GM19099 (cell line): ENCODE results near the gene CERS6.

Experiments
- POLR2A ChIP-seq: IDR thresholded peaks from 3 replicates; pipeline ENCODE4 v1.6.1; 2011; ENCODE audit warnings: low read depth; ENCODE audit not compliant: insufficient read length; ENCODE audit errors: extremely low read depth

Gene CERS6

DNA sequence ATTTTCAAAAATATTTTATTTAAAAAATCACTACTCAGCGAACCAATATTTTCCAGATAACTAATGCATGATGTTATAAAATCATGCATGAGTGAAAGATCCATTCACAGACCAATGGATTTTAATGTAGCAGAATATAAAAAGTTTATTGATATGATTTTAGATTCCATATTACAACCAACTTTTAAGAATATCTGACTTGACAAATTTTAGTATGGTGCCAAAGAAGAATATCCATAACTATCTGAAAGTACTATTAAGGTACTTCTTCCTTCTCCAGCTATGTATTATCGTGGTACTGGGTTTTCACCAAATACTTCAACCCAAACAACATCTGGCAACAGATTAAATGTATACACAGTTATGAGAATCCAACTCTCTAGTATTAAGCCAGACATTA lies 246.5 kb downstream of the CERS6 start:
- no peak for TF ChIP-seq POLR2A

DNA sequence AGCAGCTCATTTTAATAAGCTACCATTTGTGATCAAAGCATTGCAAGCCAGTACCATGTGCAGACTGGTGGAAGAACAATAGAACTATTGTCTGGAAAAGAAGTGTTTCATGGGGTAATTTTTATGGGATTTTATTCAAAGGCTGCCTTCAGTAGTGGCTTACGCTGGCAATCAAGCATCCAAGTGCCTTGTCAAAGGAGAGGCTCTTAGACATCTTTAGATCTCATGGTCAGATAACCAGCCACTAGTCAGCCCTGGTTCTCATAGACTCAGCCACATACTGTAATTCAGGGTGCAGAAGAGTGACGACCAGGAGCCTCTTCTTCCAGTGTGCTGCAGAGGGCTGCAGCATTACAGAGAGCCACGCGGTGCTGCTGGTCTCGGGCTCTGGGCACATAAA lies 247.9 kb downstream of the CERS6 start:
- TF ChIP-seq POLR2A: no peak

DNA sequence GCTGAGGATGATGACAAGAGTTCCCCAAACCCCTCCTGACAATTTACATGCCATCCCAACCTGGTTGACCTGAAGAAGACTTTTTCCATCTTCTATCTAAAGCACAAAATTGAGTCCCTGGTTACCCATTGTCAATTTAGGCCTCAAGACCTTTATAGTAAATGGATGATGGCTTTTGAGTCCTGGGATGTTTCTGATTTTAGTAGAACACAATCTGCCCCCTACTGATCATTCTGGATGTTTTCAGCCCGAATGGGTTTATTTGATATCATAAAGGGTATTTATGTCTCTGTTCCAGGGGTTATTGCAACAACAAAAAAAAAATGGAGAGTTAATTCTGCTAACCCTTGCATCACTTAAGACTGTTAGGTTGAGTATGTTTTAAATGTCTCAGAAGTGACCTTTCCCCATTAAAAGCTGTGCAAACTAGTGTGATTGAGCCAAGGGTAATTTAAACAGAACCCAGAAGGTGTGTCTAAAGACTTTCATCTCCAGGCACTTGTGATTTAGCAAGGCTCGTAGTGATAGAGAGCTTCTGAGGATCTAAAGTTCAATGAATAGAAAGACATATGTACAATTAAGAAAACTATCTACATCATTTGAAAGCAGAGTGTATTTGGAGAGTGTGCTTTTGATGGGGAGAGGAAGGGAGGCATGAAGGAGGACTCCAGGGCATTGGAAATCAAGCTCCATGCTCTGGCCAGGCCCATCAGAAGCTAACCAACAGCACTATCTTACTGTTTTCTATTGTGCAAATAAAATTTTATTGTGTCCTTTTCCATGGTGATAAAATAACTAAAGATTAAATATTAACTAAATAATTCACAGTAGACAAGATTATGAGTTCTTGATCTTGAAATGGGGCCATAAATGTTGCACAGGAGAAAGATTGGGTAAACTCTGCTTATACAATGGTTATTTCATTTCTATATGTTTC lies 249.7 kb downstream of the CERS6 start:
- no peak for TF ChIP-seq POLR2A

DNA sequence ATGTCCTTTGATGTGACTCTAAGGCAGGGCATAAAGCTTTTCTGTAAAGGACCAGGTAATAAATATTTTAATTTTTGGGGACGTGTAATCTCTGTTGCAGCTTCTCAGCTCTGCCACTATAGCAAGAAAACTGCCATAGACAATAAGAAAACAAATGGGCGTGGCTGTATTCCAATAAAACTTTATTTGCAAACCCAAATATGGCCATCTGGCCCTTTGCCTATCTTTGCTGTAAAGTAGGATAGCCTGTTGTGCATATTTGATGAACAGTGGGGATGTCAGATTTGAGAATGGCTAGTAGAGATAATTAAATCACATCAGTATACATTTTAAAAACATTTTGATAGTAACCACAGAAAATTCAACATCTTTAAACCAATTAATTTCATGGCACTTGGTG lies 250.7 kb downstream of the CERS6 start:
- TF ChIP-seq POLR2A: no peak

DNA sequence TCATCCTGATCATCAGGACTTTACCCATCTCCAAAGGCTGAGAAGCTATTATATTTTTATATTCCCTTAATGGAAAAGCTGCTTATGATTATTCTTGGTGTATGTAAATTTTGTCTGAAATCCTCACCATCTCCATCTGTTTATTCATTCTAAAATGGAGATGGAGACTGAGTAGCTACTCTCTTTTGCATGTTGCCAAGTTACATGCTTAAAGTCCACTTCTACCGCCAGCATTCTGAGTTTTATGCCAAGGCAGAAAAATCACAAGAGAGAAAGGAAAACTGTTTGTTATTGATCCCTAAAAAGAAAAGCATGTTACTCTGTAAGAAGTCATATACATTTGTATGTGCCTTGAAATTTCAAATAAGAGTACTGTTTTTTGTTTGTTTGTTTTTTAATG lies 252.0 kb downstream of the CERS6 start:
- TF ChIP-seq POLR2A: no peak

DNA sequence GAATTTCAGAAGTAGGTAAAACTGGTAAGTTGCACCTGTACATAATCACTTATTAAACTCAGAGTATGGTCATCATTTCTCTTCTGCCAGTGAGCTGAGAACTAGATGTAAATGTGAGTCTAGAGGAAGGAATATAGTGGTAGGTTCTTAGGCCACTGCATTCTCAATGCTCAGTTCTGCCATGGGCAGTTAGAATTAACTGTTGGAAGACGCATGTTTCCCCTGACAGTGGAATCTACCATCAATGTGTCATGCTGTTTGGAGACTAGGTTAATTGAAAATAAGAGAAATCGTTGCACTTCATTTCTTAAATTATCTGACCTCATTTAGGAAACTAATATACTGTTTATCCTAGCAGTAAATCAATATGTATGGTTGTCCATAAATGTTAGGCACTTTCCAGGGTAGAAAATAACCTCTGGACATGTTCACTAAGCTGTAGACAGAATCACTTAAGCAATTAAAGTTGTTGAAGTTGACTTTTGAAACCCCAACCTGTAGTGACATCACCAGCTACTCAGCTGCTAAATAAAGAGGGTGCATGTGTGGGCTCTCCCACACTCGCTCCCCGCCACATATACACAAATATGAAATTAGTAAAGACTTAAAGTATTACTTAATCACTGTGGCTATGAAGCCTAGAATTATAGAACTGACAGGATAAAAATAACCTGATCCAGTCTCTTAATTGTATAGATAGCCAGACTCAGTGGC lies 254.8 kb downstream of the CERS6 start:
- TF ChIP-seq POLR2A: no peak

DNA sequence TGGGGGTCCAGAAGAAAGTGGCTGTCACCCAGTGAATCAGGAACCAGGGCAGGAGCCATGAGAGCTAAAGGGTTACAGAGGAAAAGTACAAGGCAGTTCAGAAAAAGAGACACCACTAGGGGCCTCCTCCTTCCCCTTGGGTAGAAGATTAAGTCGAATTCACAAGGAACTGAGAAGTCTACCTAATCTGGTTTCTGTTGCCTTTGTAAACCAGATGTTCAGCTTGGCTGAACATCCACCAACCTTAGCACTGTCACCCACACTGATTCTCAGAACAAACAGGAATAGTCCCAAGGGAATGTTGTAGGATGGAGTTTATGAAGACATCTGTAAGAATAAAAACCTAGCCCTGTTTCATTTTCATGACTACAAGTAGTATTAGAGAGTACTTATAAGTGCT lies 256.0 kb downstream of the CERS6 start:
- no peak for TF ChIP-seq POLR2A

DNA sequence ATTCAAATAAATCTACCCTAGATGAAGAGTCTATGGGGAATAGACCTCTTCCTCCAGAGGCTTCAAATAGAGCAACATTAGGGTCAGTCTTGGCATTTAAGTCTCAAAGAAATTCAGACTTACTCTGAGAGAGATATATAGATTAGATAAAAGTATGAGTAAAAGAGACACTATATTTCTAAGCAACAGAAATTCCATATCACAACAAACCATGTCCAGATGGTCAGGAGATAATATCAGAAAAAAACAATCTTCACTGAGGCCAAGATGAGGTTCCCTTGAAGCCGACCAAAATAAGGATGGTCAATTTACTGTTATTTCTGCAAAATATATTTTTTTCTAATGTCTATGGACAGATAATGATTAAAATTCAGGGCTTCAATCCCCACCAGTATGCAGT lies 257.3 kb downstream of the CERS6 start:
- TF ChIP-seq POLR2A: no peak

DNA sequence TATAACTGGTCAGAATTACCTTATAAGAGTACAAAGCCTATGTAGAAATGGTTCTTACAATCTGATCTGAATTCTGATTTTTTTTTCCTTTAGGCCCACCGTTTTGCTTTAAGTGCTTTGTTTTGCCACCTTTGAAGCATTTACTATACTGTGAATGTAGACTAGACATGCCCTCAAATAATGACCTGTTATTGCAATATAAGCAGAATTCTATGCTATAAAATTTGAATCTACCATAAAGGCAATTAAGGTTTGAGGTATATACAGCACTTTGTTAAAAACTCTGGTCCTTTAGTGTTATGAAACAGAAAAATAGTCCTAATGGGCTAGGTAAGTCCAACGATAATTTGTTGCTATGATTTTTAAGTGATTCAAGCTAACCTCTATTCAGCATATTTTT lies 259.8 kb downstream of the CERS6 start:
- TF ChIP-seq POLR2A: no peak

DNA sequence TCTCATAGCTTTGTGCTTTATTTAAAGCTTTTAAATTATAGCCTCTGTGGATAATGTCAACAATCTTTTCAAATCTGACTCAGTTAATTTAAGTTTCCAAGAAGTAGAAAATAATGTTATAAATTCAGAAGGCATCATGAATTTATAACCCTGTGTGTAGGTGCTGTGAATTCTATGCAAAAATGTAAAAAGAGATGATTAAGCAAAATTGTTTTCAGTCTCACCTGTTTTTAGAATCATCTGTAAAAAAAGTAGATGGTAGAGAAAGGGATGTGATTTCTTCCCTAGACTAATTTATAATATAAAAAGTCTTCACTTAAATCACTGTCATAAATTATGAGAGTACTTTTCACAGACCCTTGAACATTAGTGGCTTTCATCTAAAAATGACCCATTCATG lies 260.8 kb downstream of the CERS6 start:
- no peak for TF ChIP-seq POLR2A

DNA sequence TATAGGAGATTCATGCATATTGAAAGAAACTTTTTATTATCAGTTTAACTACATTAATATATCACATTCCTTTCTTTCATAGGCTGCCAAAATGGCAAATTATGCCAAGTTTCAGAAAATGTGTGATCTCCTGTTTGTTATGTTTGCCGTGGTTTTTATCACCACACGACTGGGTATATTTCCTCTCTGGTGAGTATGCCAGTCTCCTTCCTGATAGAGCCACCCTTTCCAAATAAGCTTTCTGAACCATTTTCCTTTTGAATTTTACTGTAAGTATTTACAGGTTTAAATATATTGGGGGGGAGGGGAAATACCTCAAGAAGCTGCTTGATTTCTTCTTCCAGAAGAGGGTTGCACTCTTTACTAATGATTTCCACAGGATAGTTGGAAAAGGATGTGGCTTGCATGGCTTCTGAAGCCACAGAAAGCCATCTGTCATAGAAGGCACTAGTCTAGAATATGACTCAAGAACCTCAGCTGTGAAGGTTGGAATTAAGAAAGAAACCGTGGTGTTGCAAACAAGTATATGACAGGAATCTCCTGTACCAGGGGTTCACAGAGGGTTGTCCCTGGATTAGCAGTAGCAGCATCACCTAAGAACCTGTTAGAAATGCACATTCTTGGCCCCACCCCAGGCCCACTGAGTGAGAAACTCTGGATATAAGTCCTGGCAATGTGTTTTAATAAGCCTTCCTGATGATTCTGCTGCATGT lies 261.9 kb downstream of the CERS6 start:
- no peak for TF ChIP-seq POLR2A

DNA sequence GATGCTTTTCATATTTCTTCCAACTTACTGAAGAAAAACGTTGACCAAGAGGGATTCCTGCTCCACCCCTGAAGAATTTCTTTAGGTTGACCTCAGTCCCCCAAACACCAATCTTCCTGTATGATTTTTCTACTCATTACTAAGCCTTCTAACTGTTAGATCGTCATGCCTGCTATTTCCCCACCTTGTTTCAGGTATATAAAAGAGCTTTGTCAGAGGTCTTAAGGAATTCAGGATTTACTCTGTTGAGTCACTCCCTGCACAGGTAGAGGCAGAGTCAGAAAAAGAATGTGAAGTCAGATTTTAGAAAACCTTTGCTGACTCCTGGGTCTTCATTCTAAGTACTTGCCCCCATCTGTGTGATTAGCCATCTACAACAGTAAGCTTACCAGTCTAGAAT lies 262.6 kb downstream of the CERS6 start:
- TF ChIP-seq POLR2A: no peak

DNA sequence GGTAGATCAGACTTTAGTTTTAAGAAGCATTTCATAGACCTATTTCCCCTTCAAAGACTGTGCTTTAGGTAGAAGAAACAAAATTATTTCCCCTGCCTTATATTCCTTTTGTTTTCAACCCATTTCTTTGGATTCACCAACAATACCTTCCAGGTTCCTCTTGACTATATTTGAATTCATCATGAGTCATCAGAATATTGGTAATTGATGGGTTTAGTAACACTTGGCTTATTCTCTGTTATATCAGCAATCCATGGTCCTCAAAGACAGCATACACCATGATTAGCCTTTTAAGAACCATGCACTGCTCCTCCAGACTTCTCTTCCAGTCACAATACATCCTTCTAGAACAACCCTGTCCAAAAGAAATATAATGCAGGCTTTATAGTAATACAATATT lies 263.4 kb downstream of the CERS6 start:
- no peak for TF ChIP-seq POLR2A

DNA sequence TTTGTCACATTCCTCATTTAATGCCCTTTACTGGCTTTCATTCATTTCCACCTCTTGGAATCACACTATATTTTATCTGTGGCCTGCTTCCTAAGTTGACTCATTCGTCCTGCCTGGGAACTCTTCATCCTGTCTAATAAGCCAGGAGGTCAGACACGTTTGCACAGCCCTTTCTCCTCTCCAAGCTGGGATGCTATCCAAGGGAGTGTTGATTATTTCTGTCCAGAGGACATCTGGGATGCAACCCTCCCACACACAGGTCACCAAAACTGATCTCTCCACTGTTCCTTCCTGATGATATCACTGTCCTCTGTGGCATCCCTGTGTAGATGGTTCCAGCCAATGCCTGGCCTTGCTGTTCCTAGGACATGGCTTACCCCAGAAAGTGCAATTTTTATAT lies 266.5 kb downstream of the CERS6 start:
- TF ChIP-seq POLR2A: no peak

DNA sequence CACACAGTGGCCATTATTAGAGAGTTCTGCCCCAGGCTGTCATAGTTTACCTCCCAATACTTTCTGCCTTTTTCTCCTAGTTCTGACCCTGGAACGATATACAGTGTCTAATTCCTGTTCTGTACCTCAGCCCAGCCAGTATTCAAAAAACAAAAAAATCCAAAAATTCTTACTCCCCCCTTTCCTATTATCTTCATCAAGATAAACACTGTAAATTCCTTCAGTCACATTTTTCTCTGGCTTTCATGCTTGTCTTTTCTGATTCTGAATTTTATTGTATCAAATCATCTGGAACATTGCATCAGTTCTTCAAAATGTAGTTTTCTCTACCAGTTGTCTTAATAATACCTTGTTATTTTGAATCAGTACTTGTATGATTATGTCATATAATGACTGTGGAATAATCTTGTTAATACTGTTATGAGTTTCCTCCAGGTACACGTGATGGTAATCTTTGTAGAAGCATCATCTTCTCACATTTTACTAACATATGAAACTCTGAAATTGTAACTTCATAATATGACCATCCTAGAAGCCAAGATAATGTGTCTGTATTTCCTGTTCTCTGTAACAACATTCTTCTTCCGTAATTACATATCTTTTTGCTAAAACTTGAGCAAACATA lies 267.3 kb downstream of the CERS6 start:
- TF ChIP-seq POLR2A: no peak

DNA sequence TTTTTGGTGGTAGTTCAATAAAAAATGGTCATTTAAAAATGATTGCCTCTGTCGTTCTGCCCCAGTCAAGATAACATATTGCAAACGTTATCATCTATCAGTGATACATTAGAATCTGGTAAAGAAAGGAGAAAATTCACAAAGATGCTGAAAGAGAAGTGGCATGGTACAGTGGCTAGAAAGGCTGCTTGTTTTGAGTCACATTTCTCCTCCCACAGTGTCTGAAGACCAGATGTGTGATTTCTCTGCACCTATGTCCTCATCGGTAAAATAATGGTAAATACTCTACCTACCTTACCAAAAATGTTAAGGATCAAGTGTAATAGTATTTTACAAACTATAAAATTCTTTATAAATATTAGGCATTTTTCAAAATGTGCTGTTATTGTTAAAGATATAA lies 270.3 kb downstream of the CERS6 start:
- no peak for TF ChIP-seq POLR2A

DNA sequence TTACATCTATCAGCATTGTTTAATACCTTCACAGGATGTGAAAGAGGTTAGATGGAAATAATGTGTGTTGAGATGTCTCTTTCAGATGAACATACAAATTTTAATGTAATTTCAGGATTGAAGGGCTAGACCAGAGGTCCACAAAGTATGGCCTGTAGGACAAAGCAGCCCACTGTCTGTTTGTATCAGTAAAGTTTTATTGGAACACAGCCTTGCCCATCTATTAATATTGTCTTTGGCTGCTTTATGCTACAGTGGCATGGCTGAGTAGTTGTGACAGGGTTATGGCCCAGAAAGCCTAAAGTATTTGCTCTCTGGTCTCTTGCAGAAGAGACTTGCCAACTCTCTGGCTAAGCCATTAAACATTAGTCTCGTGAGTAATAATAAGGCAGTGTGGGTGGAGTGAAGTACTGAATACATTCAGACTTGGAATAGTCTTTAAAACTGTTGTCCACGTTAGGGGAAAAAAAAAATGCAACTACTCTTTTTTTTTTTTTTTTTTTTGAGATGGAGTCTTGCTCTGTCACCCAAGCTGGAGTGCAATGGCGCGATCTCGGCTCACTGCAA lies 271.9 kb downstream of the CERS6 start:
- TF ChIP-seq POLR2A: no peak
